ENCODE results near the gene SPATS2L. TPM values are rescaled to one million over a fixed set of nuclear protein-coding genes. Genes with fewer than 3 reads are reported as not detected.

SPATS2L gene
- total RNA-seq, 1 donor from 2014 or later: 144 TPM

GRCh38 chr2:200396781-200397242 is 90.3 kb downstream of the SPATS2L start:
- intact Hi-C loops (cut with DNase I): no loop called here
- DNase-seq (ENCODE audit: low spot score): no peak

DNA sequence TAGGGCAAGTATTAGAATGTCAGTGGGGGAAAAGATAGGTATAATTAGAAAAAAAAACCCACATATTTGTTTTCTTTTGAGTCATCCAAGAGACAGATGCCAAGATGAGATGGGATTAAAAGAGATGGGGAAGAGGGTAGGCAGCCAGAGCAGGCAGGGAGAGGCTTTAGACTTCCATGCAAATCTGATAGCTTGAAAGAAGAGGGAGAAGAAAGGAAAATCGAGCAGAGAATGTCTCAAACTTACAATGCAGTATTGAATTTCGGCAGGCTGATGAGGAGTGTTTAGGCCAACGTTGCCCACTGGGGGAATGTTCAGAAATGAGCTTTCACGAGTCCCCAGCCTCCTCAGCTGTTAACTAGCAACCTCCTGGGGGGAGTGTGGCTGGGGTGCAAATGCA is 91.3 kb downstream of the SPATS2L start:
- intact Hi-C loops (cut with DNase I): no loop called here

DNA sequence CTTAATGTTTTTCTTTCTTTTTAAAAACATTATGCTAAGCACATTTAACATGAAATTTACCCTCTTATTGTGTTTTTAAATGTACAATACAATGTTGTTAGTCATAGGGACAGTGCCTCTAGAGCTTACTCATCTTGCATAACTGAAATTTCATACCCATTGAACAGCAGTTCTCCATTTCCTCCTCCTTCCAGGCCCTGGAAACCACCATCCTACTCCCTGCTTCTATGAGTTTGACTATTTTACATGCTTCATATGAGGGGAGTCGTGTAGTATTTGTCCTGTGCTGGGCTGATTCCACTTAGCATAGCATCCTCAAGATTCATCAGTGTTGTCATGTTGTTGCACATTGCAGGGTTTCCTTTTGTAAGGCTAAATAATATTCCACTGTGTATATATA is 92.6 kb downstream of the SPATS2L start:
- DNase-seq (ENCODE audit: low spot score): no peak
- intact Hi-C loops (cut with DNase I): no loop called here

More for the DNA sequence above, 91.3 kb downstream of the SPATS2L start:
- no peak for DNase-seq (ENCODE audit: low spot score)

DNA sequence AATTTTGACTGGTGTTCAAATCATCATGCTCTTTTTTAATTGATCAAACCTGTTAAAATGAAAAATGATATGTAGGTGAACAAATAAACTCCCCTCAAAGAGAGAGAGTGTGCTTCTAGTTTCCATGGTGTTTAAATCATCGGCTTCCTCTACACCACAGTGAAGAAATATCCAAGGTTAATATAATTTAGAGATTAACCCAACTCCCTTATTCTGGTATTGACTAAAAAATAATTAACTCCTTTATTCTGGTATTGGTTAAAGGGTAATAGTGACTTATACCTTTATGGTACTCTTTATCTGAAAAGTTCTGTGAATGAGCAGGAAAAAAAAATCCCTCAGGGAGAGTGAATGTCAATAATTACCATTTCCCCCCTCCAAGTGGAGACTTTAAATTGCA is 93.1 kb downstream of the SPATS2L start:
- intact Hi-C loops (cut with DNase I): no loop called here
- DNase-seq (ENCODE audit: low spot score): no peak

- intact Hi-C loops (cut with DNase I): no loop called here
- no peak for DNase-seq (ENCODE audit: low spot score)
Observed at GRCh38 chr2:200403814-200404213, 97.3 kb downstream of the SPATS2L start.

DNA sequence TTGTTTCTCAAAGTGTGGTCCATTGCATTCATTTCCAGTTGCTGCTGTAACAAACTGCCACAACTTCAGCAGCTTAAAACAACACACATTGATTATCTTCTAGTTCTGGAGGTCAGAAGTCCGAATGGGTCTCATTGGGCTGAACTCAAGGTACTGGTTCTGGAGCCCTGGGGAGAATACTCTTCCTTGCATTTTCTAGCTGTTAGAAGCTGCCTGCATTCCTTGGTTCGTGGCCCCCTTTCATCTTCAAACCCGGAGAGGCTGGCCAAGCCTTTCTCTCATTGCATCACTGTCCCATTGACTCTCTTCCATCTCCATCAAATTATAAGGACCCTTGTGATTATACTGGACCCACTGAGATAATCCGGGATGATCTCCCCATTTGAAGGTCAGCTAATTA is 98.1 kb downstream of the SPATS2L start:
- intact Hi-C loops (cut with DNase I): no loop called here
- no peak for DNase-seq (ENCODE audit: low spot score)

DNA sequence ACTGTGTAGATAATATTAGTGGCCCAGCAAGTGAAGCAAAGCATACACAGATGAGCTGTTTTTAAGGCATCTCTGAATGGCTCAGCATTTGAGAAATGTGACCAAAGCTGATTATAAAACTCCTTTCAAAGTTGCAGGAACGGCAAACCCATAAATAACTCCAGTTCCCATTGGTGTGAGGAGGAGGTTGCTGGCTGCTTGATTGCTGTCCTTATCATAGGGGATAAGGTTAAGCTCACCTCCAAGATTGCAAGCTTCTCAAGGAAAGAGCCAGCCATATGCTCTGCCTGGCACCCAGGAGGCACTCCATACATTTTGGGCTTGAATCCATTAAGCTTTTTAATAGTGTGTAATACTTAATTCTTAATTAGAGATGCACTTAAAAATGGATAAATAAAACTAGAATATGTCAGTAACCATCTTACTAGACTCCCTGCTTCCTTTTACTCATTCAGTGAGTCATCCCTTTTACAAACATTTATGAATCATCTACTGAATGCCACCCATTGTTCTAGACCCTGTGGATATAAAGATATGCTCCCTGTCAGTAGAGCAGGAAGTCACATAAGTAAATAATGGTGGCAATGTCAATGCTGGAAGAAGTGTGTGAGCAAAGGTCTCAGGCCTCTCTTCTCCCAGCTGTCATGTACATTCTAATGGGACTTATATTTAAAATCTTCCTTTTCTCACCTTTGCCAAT is 99.3 kb downstream of the SPATS2L start:
- intact Hi-C loops (cut with DNase I): loop anchor here (2.0 kb wide), 1 partner anchor 99 kb away; the partner anchor contains the start of gene SPATS2L
- no peak for DNase-seq (ENCODE audit: low spot score)

DNA sequence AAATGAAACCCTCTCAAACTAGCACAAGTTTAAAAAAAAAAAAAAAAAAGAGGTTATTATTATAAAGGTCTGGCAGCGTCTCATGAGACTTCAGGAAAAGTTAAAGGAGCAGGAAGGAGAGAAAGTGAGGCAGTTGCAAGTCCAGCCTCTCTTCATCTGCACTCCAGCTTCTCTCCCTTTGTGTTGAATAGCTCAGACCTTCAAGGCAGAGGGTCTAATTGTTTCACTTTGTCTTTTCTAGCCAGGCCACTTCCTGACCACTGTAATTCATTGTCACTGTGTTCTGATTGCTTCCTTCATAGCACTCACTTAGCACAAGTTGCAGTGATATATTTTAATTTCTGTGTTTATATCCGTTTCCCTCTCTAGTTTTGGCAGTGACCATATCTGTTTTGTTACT is 99.9 kb downstream of the SPATS2L start:
- intact Hi-C loops (cut with DNase I): loop anchor here (2.0 kb wide), 1 partner anchor 100 kb away; the partner anchor contains the start of gene SPATS2L

GRCh38 chr2:200408428-200409316 is 102.2 kb downstream of the SPATS2L start:
- intact Hi-C loops (cut with DNase I): no loop called here
- no peak for DNase-seq (ENCODE audit: low spot score)

More for the DNA sequence above, 99.9 kb downstream of the SPATS2L start:
- DNase-seq (ENCODE audit: low spot score): no peak

GRCh38 chr2:200411831-200412230 is 105.3 kb downstream of the SPATS2L start:
- DNase-seq (ENCODE audit: low spot score): no peak
- intact Hi-C loops (cut with DNase I): no loop called here

GRCh38 chr2:200414367-200414766 is 107.9 kb downstream of the SPATS2L start:
- intact Hi-C loops (cut with DNase I): no loop called here
- no peak for DNase-seq (ENCODE audit: low spot score)

GRCh38 chr2:200415455-200415854 is 109.0 kb downstream of the SPATS2L start:
- DNase-seq (ENCODE audit: low spot score): no peak
- intact Hi-C loops (cut with DNase I): no loop called here

DNA sequence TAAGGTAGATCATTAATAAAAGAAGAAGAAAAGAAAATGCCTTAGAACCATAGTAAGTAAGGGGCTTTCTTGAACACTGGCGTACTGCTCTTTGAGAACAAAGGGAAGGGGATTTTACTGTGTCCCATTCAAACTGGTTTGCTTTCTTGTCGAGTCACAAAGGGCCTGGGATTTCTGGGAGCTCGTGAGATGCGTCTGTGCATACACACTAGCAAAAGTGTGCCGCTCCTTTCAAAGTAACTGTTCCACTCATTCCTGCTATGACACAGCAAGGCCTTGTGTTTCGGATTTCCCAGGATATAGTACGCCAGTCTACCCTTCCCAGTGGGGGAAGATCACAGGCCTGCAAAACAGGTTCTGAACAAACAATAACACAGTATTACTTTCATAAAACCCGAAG is 110.4 kb downstream of the SPATS2L start:
- no peak for DNase-seq (ENCODE audit: low spot score)
- intact Hi-C loops (cut with DNase I): no loop called here

DNA sequence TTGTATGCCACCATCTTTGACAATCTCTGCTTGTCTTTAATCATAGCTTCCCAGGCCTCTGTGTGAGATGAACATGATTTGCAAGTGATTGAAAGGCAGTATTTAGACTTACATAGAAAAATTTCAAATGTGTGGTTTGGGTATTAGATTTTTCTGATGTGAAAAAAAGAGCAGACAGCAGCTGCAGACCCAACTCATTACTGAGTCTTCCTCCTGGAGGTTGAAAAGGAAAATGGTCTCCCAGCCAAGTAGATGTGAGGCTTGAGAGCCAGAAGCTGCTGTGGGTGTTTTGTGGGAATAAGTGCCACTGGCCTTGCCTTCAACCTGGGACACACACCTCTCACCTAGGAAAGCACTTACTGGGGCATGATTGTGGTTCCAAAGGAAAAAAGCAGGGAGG is 110.9 kb downstream of the SPATS2L start:
- intact Hi-C loops (cut with DNase I): no loop called here
- no peak for DNase-seq (ENCODE audit: low spot score)

GRCh38 chr2:200418399-200418798 is 111.9 kb downstream of the SPATS2L start:
- no peak for DNase-seq (ENCODE audit: low spot score)
- intact Hi-C loops (cut with DNase I): no loop called here

DNA sequence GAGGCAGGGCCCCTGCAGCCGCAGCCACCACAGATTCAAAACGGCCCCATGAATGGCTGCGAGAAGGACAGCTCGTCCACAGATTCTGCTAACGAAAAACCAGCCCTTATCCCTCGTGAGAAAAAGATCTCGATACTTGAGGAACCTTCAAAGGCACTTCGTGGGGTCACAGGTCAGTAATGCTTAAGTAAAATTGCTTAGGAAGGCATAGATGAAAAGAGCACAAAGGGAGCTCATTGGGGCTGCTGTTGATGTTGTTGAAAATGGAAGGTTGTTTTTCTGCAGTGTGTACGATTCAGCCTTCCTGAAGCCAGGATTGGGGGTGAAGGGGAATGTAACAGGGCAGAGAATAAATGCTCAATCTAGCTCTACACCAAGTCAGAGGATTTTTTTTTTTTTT is 112.8 kb downstream of the SPATS2L start:
- intact Hi-C loops (cut with DNase I): no loop called here
- no peak for DNase-seq (ENCODE audit: low spot score)

GRCh38 chr2:200421270-200421669 is 114.8 kb downstream of the SPATS2L start:
- intact Hi-C loops (cut with DNase I): no loop called here
- DNase-seq (ENCODE audit: low spot score): no peak

DNA sequence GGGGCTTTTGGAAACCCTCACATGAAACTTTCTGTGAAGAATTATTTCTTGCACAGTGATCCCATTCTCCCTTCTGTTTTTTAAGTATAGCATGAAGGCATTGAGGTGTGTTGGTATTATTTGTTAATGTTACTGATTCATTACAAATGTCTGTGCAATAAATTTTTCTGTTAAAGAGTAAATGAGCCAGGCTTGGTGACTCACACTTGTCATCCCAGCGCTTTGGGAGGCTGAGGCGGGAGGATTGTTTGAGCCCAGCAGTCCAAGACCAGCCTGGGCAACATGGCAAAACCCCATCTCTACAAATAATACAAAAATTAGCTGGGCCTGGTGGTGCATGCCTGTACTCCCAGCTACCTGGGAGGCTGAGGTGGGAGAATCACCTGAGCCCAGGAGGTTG is 115.6 kb downstream of the SPATS2L start:
- no peak for DNase-seq (ENCODE audit: low spot score)
- intact Hi-C loops (cut with DNase I): no loop called here

DNA sequence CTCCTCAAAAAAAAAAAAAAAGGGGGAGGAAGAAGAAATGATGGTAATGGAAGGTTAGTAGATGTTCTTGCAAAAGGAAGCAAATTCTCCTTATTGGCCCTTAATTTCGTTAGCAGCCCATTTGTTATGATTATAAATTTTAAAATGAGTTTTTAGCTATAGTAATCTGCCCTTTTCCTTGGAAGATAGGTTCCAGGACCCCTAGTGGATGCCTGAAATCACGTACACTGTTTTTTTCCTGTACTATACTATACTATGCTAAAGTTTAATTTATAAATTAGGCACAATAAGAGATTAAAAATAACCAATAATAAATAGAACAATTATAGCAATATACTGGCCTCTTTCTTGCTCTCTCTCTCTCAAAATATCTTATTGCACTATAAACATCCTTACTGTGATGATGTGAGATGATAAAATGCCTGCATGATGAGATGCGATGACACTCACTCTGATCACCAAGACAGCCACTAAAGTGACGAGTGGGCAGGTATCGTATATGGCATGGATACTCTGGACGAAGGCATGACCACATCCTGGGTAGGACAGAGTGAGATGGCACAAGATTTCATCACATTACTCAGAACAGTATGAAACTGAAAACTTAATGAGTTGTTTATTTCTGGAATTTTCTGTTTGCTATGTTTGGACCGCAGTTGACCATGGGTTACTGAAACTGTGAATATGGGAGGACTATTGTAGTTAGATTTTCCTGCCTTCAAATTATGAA is 116.2 kb downstream of the SPATS2L start:
- DNase-seq (ENCODE audit: low spot score): no peak
- intact Hi-C loops (cut with DNase I): no loop called here

- intact Hi-C loops (cut with DNase I): no loop called here
- no peak for DNase-seq (ENCODE audit: low spot score)
Observed at GRCh38 chr2:200423541-200423940, 117.0 kb downstream of the SPATS2L start.

All from cardiac septum (tissue), 1 donor.